ENCODE results near the gene MPP2. TPM values are rescaled to one million over a fixed set of nuclear protein-coding genes. Genes with fewer than 3 reads are reported as not detected.

MPP2 gene
- total RNA-seq, 2 donors from 2014 or later = 1.6 to 2.6 TPM

DNA sequence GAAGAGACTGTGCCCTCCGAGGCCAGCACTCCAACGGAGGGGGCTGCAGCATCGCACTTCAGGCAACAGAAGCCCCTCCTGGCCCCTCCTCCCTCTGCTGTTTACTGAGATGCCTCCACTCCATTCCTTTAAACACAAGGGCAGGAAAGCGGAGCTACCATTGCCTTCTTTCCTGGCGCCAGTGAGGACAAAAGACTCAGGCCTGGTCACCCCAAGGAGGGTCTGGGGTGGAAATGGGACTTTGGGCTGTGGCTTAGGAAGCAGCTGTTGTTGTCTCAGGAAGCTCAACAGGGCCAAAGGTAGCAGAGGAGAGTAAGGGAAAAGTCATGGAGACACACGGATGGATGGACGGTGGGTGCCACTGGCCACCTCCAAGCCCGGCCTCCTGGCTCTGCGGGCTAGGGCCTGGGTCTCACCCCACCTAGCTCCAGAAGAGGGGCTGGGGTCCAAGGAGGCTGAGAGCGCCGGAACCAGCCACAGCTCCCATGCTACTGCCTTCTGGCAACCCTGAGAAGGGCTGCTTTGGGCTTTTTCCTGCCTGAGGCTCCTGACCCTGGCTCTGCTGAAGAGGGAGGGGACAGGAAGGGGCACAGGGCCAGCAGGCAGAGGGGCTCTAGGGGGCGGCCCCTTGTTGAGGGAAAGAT, 49.3 kb downstream of the MPP2 start:
- H3K4me1 ChIP-seq = no peaks in the 10 kb centered on the region
- H3K9me3 ChIP-seq = no peaks in the 10 kb centered on the region
- 57 to 64% methylated on average over 11 to 12 of the region's 12 CpGs for WGBS, 2 donors
- DNase-seq = no peak
- no peaks in the 10 kb centered on the region for H3K36me3 ChIP-seq (replicated peaks in 1 of 2; ENCODE audit: insufficient read depth in 1 of 2, low read depth in 2 of 2)
- TF ChIP-seq, protein P1, sequence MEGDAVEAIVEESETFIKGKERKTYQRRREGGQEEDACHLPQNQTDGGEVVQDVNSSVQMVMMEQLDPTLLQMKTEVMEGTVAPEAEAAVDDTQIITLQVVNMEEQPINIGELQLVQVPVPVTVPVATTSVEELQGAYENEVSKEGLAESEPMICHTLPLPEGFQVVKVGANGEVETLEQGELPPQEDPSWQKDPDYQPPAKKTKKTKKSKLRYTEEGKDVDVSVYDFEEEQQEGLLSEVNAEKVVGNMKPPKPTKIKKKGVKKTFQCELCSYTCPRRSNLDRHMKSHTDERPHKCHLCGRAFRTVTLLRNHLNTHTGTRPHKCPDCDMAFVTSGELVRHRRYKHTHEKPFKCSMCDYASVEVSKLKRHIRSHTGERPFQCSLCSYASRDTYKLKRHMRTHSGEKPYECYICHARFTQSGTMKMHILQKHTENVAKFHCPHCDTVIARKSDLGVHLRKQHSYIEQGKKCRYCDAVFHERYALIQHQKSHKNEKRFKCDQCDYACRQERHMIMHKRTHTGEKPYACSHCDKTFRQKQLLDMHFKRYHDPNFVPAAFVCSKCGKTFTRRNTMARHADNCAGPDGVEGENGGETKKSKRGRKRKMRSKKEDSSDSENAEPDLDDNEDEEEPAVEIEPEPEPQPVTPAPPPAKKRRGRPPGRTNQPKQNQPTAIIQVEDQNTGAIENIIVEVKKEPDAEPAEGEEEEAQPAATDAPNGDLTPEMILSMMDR (IDR thresholded peaks at IDR 0.05) = no peak
- TF ChIP-seq POLR2A (IDR thresholded peaks at IDR 0.05) = no peak
- no peak overlapping the region for H3K27ac ChIP-seq
- ATAC-seq = no peak
- no peak overlapping the region for H3K4me3 ChIP-seq
- no peaks in the 10 kb centered on the region for H3K27me3 ChIP-seq
- intact Hi-C loops (cut with DNase I) = no loop called here

DNA sequence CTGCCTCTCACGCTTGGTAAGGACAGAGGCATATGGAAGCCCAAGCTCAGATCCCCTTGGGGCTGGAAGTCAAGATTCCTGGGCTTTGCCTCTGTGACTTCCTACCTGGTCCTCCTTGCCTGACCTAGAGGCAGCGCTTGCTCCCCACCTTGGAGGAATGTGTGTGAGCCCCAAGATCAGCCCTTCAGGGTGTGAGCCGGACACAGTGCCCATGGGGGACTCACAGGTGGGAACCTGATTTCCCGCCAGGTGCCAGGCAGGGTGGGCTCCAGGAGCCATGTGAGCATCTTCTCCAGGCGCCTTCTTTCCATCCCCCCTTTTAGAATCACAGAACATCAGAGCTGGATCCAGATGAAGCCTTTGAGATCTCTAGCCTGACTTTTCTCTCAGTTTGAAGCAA, 50.2 kb downstream of the MPP2 start:
- no peaks in the 10 kb centered on the region for H3K27me3 ChIP-seq
- no peak overlapping the region for H3K27ac ChIP-seq
- H3K36me3 ChIP-seq (replicated peaks in 1 of 2; ENCODE audit: insufficient read depth in 1 of 2, low read depth in 2 of 2) = no peaks in the 10 kb centered on the region
- DNase-seq = no peak
- ATAC-seq = no peak
- no peaks in the 10 kb centered on the region for H3K9me3 ChIP-seq
- intact Hi-C loops (cut with DNase I) = no loop called here
- WGBS, 2 donors = 100% methylated on average over 1 to 5 of the region's 5 CpGs
- TF ChIP-seq, protein P1 (IDR thresholded peaks at IDR 0.05) = no peak
- no peak for TF ChIP-seq POLR2A (IDR thresholded peaks at IDR 0.05)
- no peak overlapping the region for H3K4me3 ChIP-seq
- H3K4me1 ChIP-seq = no peaks in the 10 kb centered on the region

DNA sequence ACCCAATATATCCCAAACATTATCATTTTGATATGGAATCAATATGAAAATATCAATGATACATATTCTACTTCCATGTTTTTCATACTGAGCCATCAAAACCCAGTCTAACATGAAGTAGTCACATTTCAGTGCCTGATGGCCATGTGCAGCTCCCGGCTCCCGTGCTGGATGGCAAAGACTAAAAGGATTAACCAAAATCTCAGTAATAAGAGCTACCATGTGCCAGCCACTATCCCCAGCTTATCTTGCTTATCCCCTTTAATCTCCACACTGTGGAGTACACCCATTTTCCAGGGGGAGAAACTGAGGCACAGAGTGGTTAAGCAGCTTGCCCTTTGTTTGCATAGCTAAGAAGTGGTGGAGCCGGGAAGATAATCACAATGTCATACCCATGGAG, 51.2 kb downstream of the MPP2 start:
- Histone ChIP-seq H3K4me1 (no peaks in the 10 kb centered on the region), H3K27ac (no peak overlapping the region), H3K4me3 (no peak overlapping the region), H3K27me3 (no peaks in the 10 kb centered on the region), H3K36me3 (replicated peaks in 1 of 2; ENCODE audit: insufficient read depth in 1 of 2, low read depth in 2 of 2) (no peaks in the 10 kb centered on the region), H3K9me3 (no peaks in the 10 kb centered on the region)
- intact Hi-C loops (cut with DNase I) = no loop called here
- DNase-seq (no peak), ATAC-seq (no peak)
- WGBS, 2 donors = 85 to 90% methylated on average over 3 of the region's 3 CpGs
- TF ChIP-seq, protein P1 (IDR thresholded peaks at IDR 0.05) = no peak
- no peak for TF ChIP-seq POLR2A (IDR thresholded peaks at IDR 0.05)

DNA sequence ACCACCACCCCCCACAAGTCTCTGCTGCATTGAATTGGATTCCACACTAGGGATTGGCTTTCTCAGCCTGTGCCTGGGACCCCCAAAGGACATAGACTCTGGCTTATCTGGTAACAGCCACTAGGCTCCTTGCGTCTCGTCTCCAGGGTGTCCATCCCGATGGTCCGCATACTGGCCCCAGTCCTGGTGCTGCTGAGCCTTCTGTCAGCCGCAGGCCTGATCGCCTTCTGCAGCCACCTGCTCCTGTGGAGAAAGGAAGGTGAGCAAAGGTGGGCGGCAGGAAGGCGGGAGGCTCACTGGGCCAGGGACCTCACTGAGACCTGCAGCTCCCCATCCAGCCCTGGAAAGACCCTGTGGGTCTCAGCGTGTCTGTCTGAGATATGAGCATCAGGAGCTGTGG, 52.3 kb downstream of the MPP2 start:
- ATAC-seq (no peak), DNase-seq (no peak)
- WGBS, 2 donors = 70 to 75% methylated on average over 7 to 9 of the region's 9 CpGs
- Histone ChIP-seq H3K9me3 (no peaks in the 10 kb centered on the region), H3K4me1 (no peaks in the 10 kb centered on the region), H3K27ac (no peak overlapping the region), H3K4me3 (no peak overlapping the region), H3K27me3 (no peaks in the 10 kb centered on the region), H3K36me3 (replicated peaks in 1 of 2; ENCODE audit: insufficient read depth in 1 of 2, low read depth in 2 of 2) (no peaks in the 10 kb centered on the region)
- no peak for TF ChIP-seq POLR2A (IDR thresholded peaks at IDR 0.05)
- TF ChIP-seq, protein P1 (IDR thresholded peaks at IDR 0.05) = no peak
- intact Hi-C loops (cut with DNase I) = no loop called here

DNA sequence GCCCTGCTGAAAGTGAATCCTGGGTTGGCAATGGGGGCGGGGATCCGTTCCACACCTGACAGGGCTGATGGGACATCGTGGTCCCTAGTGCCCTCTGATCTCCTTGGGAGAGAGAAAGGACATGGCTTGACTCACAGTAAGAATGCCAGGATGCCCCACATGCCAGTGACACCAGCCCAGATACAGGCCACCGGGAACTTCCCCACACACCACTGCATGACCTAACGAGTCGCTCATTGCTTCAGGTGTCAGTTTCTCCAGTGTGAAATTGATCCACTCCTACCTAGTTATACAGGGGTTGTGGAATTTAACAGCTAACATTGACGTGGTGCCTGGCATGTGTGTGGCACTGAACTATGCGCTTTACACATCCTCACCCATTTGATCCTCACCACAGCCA, 52.8 kb downstream of the MPP2 start:
- no peak for DNase-seq
- no peak overlapping the region for H3K4me3 ChIP-seq
- intact Hi-C loops (cut with DNase I) = no loop called here
- no peak for ATAC-seq
- no peaks in the 10 kb centered on the region for H3K4me1 ChIP-seq
- no peak overlapping the region for H3K27ac ChIP-seq
- H3K27me3 ChIP-seq = no peaks in the 10 kb centered on the region
- 52 to 73% methylated on average over 7 to 8 of the region's 8 CpGs for WGBS, 2 donors
- H3K36me3 ChIP-seq (replicated peaks in 1 of 2; ENCODE audit: insufficient read depth in 1 of 2, low read depth in 2 of 2) = no peaks in the 10 kb centered on the region
- TF ChIP-seq, protein P1 (IDR thresholded peaks at IDR 0.05) = no peak
- TF ChIP-seq POLR2A (IDR thresholded peaks at IDR 0.05) = no peak
- no peaks in the 10 kb centered on the region for H3K9me3 ChIP-seq

Measured in body of pancreas (tissue), 4 donors.